ENCODE results near the gene ABHD17A.
A peak's percentile ranks its signal among the peaks of the same experiment; 100 is the strongest.

Gene ABHD17A

GRCh38 chr19:1907563-1908363 is 22.5 kb upstream of the ABHD17A start:
- peak overlapping the region; percentile 53 for H2BK5ac ChIP-seq (ENCODE audit: low read length)
- no peak overlapping the region for H2BK120ac ChIP-seq (ENCODE audit: low read depth, low read length)
- H4K91ac ChIP-seq (ENCODE audit: low read depth, low read length, poor library complexity): no peak overlapping the region
- peaks cover 10 to 45% of the 10 kb centered on the region in 2 donors for H3K36me3 ChIP-seq (replicated peaks in 1 of 2; ENCODE audit: control insufficient read depth in 2 of 2, insufficient read depth in 2 of 2, low read length in 2 of 2)
- H3K27me3 ChIP-seq (ENCODE audit: control insufficient read depth in 3 of 3, insufficient read depth in 3 of 3, low read depth in 1 of 3, low read length in 3 of 3): no peaks in the 10 kb centered on the region
- no peak for DNase-seq (ENCODE audit: low spot score)
- H4K8ac ChIP-seq (ENCODE audit: low read depth, low read length): no peak overlapping the region
- peaks cover 35% of the 10 kb centered on the region for H3K79me1 ChIP-seq (ENCODE audit: low read depth, low read length)
- H3K4ac ChIP-seq (ENCODE audit: low read length): no peak overlapping the region
- H2BK12ac ChIP-seq (ENCODE audit: low read length): no peak overlapping the region
- H3K4me3 ChIP-seq (ENCODE audit: low read length in 2 of 2): no peak overlapping the region
- WGBS, 2 donors (ENCODE audit: extremely low coverage in 2 of 2, insufficient read length in 2 of 2, insufficient replicate concordance in 1 of 2): no CpG with 5 or more reads among the region's 43 CpGs
- H2AK5ac ChIP-seq (ENCODE audit: low read depth, low read length): peak overlapping the region; percentile 68
- no peak overlapping the region for H2BK15ac ChIP-seq (ENCODE audit: low read length)
- peaks cover 7 to 21% of the 10 kb centered on the region in 2 donors for H3K4me1 ChIP-seq (ENCODE audit: control insufficient read depth in 2 of 2, insufficient read depth in 1 of 2, low read depth in 1 of 2, low read length in 2 of 2)
- H2AFZ ChIP-seq (ENCODE audit: low read length): no peak overlapping the region
- H3K18ac ChIP-seq (ENCODE audit: low read length): no peak overlapping the region
- H3K23ac ChIP-seq (ENCODE audit: low read depth, low read length, poor library complexity): peak overlapping the region; percentile 85
- H3K27ac ChIP-seq (replicated peaks; ENCODE audit: low read length): no peak overlapping the region
- H3K9me3 ChIP-seq (replicated peaks in 1 of 2; ENCODE audit: control insufficient read depth in 2 of 2, insufficient read depth in 1 of 2, low read depth in 1 of 2, low read length in 2 of 2): peaks cover 0 to 2% of the 10 kb centered on the region in 2 donors
- H3K4me2 ChIP-seq (ENCODE audit: insufficient read depth, low read length, poor library complexity, severe bottlenecking): no peak overlapping the region
- H3K9ac ChIP-seq (ENCODE audit: low read depth, low read length, poor library complexity): no peak overlapping the region
- peak overlapping the region; percentile 71 for H3K14ac ChIP-seq (ENCODE audit: low read length)

GRCh38 chr19:1906985-1907562 is 21.8 kb upstream of the ABHD17A start:
- H2BK12ac ChIP-seq (ENCODE audit: low read length): no peak overlapping the region
- H2BK5ac ChIP-seq (ENCODE audit: low read length): no peak overlapping the region
- H2BK15ac ChIP-seq (ENCODE audit: low read length): no peak overlapping the region
- no peak overlapping the region for H3K4me3 ChIP-seq (ENCODE audit: low read length in 2 of 2)
- H3K79me1 ChIP-seq (ENCODE audit: low read depth, low read length): peaks cover 31% of the 10 kb centered on the region
- no peak overlapping the region for H3K23ac ChIP-seq (ENCODE audit: low read depth, low read length, poor library complexity)
- no peak overlapping the region for H3K14ac ChIP-seq (ENCODE audit: low read length)
- H2AFZ ChIP-seq (ENCODE audit: low read length): no peak overlapping the region
- peaks cover 0 to 1% of the 10 kb centered on the region in 2 donors for H3K9me3 ChIP-seq (replicated peaks in 1 of 2; ENCODE audit: control insufficient read depth in 2 of 2, insufficient read depth in 1 of 2, low read depth in 1 of 2, low read length in 2 of 2)
- H4K8ac ChIP-seq (ENCODE audit: low read depth, low read length): no peak overlapping the region
- H2BK120ac ChIP-seq (ENCODE audit: low read depth, low read length): no peak overlapping the region
- no peak overlapping the region for H3K18ac ChIP-seq (ENCODE audit: low read length)
- H3K27me3 ChIP-seq (ENCODE audit: control insufficient read depth in 3 of 3, insufficient read depth in 3 of 3, low read depth in 1 of 3, low read length in 3 of 3): no peaks in the 10 kb centered on the region
- no peak overlapping the region for H4K91ac ChIP-seq (ENCODE audit: low read depth, low read length, poor library complexity)
- no peak overlapping the region for H3K27ac ChIP-seq (replicated peaks; ENCODE audit: low read length)
- no peak overlapping the region for H3K9ac ChIP-seq (ENCODE audit: low read depth, low read length, poor library complexity)
- H2AK5ac ChIP-seq (ENCODE audit: low read depth, low read length): no peak overlapping the region
- no peak overlapping the region for H3K4ac ChIP-seq (ENCODE audit: low read length)
- no peak for DNase-seq (ENCODE audit: low spot score)
- H3K36me3 ChIP-seq (replicated peaks in 1 of 2; ENCODE audit: control insufficient read depth in 2 of 2, insufficient read depth in 2 of 2, low read length in 2 of 2): peaks cover 6 to 39% of the 10 kb centered on the region in 2 donors
- no CpG with 5 or more reads among the region's 10 CpGs for WGBS, 2 donors (ENCODE audit: extremely low coverage in 2 of 2, insufficient read length in 2 of 2, insufficient replicate concordance in 1 of 2)
- no peak overlapping the region for H3K4me2 ChIP-seq (ENCODE audit: insufficient read depth, low read length, poor library complexity, severe bottlenecking)
- H3K4me1 ChIP-seq (ENCODE audit: control insufficient read depth in 2 of 2, insufficient read depth in 1 of 2, low read depth in 1 of 2, low read length in 2 of 2): peaks cover 7 to 22% of the 10 kb centered on the region in 2 donors

- H2BK5ac ChIP-seq (ENCODE audit: low read length): no peak overlapping the region
- H3K27ac ChIP-seq (replicated peaks; ENCODE audit: low read length): no peak overlapping the region
- H2BK15ac ChIP-seq (ENCODE audit: low read length): no peak overlapping the region
- peak overlapping the region; percentile 80 for H3K9ac ChIP-seq (ENCODE audit: low read depth, low read length, poor library complexity)
- no peaks in the 10 kb centered on the region for H3K27me3 ChIP-seq (ENCODE audit: control insufficient read depth in 3 of 3, insufficient read depth in 3 of 3, low read depth in 1 of 3, low read length in 3 of 3)
- H3K9me3 ChIP-seq (replicated peaks in 1 of 2; ENCODE audit: control insufficient read depth in 2 of 2, insufficient read depth in 1 of 2, low read depth in 1 of 2, low read length in 2 of 2): peaks cover 0 to 1% of the 10 kb centered on the region in 2 donors
- no CpG with 5 or more reads among the region's 15 CpGs for WGBS, 2 donors (ENCODE audit: extremely low coverage in 2 of 2, insufficient read length in 2 of 2, insufficient replicate concordance in 1 of 2)
- H2BK12ac ChIP-seq (ENCODE audit: low read length): no peak overlapping the region
- no peak overlapping the region for H2AK5ac ChIP-seq (ENCODE audit: low read depth, low read length)
- H4K91ac ChIP-seq (ENCODE audit: low read depth, low read length, poor library complexity): no peak overlapping the region
- peaks cover 30% of the 10 kb centered on the region for H3K79me1 ChIP-seq (ENCODE audit: low read depth, low read length)
- H3K4me2 ChIP-seq (ENCODE audit: insufficient read depth, low read length, poor library complexity, severe bottlenecking): peak overlapping the region; percentile 61
- peaks cover 7 to 22% of the 10 kb centered on the region in 2 donors for H3K4me1 ChIP-seq (ENCODE audit: control insufficient read depth in 2 of 2, insufficient read depth in 1 of 2, low read depth in 1 of 2, low read length in 2 of 2)
- no peak overlapping the region for H3K23ac ChIP-seq (ENCODE audit: low read depth, low read length, poor library complexity)
- peak overlapping the region; percentile 50 to 94 for H3K4me3 ChIP-seq (ENCODE audit: low read length in 2 of 2)
- no peak overlapping the region for H4K8ac ChIP-seq (ENCODE audit: low read depth, low read length)
- peaks cover 6 to 35% of the 10 kb centered on the region in 2 donors for H3K36me3 ChIP-seq (replicated peaks in 1 of 2; ENCODE audit: control insufficient read depth in 2 of 2, insufficient read depth in 2 of 2, low read length in 2 of 2)
- peak overlapping the region; percentile 44 for H3K18ac ChIP-seq (ENCODE audit: low read length)
- H3K4ac ChIP-seq (ENCODE audit: low read length): no peak overlapping the region
- H2BK120ac ChIP-seq (ENCODE audit: low read depth, low read length): no peak overlapping the region
- H2AFZ ChIP-seq (ENCODE audit: low read length): no peak overlapping the region
- no peak for DNase-seq (ENCODE audit: low spot score)
- H3K14ac ChIP-seq (ENCODE audit: low read length): no peak overlapping the region
Measured at GRCh38 chr19:1905863-1906375, 20.6 kb upstream of the ABHD17A start.
